Skeletal muscle satellite cell (primary cell): Measurements from ENCODE around the gene DUOXA2.

ENCODE experiments used
- H3K27me3 ChIP-seq: 2 replicates; pipeline ENCODE4 v1.7.0; 2013; ENCODE audit warnings: low read length; ENCODE audit not compliant: control insufficient read depth, insufficient read depth
- H3K36me3 ChIP-seq: 2 replicates; pipeline ENCODE4 v1.7.0; 2013; ENCODE audit warnings: mild to moderate bottlenecking, control low read depth, low read length; ENCODE audit not compliant: insufficient read depth
- H3K4me1 ChIP-seq: 2 replicates; pipeline ENCODE4 v1.7.0; 2013; ENCODE audit warnings: low read length; ENCODE audit not compliant: control insufficient read depth, insufficient read depth
- H3K4me2 ChIP-seq: 2 replicates; pipeline ENCODE4 v1.7.0; 2013; ENCODE audit warnings: mild to moderate bottlenecking, low read length
- H3K4me3 ChIP-seq: 2 replicates; pipeline ENCODE4 v1.7.0; 2013; ENCODE audit warnings: low read length
- H3K9ac ChIP-seq: 2 replicates; pipeline ENCODE4 v1.7.0; 2013; ENCODE audit warnings: mild to moderate bottlenecking, low read depth, low read length, moderate library complexity
- H3K9me3 ChIP-seq: replicated peaks from 2 replicates; pipeline ENCODE4 v1.7.0; 2013; ENCODE audit warnings: mild to moderate bottlenecking, control low read depth, low read length

DUOXA2 gene

DNA sequence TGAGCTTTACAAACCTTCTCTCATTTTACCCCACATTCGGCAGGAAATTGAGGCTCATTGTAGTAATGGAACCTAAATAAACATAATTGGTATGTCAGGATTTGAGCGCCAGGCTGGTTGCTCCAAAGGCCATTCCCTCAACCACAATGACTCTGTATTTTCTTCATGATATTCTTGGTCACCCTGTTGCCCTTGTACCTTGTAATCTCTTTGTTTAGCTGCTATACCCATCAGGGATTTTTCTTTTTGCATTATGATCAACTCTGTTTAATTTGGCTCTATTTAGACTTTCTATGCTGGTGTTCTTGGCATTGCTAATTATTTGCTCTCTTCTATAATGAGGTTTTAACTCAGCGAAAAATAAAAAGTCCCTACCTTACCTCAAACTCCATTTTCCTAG lies 30.0 kb upstream of the DUOXA2 start:
- no peaks in the 10 kb centered on the region for H3K36me3 ChIP-seq
- no peaks in the 10 kb centered on the region for H3K9me3 ChIP-seq
- H3K27me3 ChIP-seq: peaks cover 36% of the 10 kb centered on the region
- no peak overlapping the region for H3K9ac ChIP-seq
- H3K4me1 ChIP-seq: no peaks in the 10 kb centered on the region
- no peak overlapping the region for H3K4me3 ChIP-seq
- H3K4me2 ChIP-seq: no peak overlapping the region

DNA sequence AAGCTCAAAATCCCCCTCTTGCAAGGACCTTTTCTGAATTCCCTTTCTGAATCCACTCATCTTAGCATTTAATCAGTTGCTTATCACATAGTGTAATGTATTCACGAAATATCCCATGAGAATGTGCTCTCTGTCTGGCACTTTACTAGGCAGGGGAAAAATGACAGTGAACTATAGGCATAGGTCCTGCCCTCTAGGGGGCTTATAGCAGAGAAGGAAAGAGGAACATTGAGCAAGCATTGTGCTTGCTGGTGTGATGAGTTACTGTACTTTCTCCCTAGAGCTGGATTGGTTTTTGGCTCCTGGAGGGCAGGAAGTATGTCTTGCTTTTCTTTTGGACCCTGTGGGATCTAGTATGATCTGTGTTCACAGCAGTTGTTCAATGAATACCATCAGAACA lies 26.6 kb upstream of the DUOXA2 start:
- Histone ChIP-seq H3K4me3 (no peak overlapping the region), H3K27me3 (peaks cover 66% of the 10 kb centered on the region)

DNA sequence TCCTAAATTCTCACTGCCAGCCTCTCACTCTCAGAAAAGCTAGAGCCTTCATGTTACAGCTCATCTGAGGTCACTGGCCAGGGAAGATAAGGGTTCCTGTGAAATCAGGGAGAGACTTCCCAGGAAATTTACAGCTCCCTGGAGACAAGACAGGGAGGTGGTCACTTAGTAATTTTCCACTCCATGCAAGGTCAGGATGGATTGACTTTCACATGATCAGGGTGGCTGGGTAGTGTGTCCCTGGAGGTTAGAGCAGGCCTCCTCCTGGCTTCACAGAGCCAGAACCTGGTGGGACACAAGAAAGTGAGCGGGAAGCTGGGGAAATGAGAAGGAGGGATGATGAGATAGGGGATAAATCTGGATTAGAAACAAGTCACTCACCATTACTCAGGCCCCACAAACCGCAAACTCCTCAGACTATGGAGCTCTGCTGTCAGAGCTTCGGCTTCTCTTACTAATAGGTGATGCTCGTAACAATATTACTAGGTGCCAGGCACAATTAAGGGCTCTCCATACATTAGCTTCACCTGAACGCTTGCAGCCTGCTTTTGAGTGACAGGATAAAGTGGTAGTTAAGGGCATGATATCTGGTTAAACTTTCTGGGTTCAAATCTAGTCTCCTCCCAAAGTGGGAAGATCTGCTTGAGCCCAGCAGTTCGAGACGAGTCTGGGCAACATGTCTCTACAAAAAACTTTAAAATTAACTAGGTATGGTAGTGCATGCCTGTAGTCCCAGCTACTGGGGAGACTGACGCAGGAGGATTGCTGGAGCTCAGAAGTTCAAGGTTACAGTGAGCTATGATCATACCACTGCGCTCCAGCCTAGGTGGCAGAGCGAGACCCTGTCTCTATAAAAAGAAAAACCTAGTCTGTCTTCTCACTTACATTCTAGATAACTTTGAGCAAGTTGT lies 25.1 kb upstream of the DUOXA2 start:
- no peak overlapping the region for H3K9ac ChIP-seq
- no peaks in the 10 kb centered on the region for H3K36me3 ChIP-seq
- H3K27me3 ChIP-seq: peaks cover 70% of the 10 kb centered on the region
- no peaks in the 10 kb centered on the region for H3K9me3 ChIP-seq
- no peaks in the 10 kb centered on the region for H3K4me1 ChIP-seq
- no peak overlapping the region for H3K4me3 ChIP-seq
- H3K4me2 ChIP-seq: no peak overlapping the region

More for the DNA sequence above, 26.6 kb upstream of the DUOXA2 start:
- H3K9me3 ChIP-seq: no peaks in the 10 kb centered on the region
- H3K9ac ChIP-seq: no peak overlapping the region
- no peaks in the 10 kb centered on the region for H3K4me1 ChIP-seq
- no peak overlapping the region for H3K4me2 ChIP-seq
- H3K36me3 ChIP-seq: no peaks in the 10 kb centered on the region

DNA sequence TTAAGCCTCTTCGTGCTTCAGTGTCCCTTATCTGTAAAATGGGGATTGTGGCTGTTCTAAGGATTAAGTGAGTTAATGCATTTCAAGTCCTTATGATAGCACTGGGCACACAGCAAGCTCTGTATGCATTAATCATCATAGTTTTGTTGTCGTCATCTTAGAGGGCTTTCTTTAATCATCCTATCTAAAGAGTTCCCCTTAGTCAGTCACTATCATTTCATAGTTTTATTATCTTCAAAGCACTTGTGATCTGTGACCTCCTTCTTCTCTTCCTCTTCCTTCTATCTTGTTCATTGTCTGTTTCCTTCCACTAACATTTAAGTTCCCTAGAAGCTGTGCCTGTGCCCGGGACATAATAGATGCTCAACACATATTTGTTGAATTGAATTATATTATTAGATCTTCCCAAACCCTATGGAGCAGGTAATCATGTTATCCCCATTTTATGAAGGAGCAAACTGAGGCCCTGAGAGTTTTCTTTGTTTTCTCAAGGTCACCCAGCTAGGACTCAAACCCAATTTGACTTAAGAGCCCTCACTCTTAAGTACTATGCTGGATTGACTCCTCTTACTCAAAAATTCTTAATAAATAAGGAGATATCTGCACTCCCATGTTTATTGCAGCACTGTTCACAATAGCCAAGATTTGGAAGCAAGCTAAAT lies 24.3 kb upstream of the DUOXA2 start:
- peaks cover 64% of the 10 kb centered on the region for H3K27me3 ChIP-seq
- H3K9me3 ChIP-seq: no peaks in the 10 kb centered on the region
- no peak overlapping the region for H3K4me2 ChIP-seq
- H3K9ac ChIP-seq: no peak overlapping the region
- H3K4me1 ChIP-seq: no peaks in the 10 kb centered on the region
- H3K36me3 ChIP-seq: no peaks in the 10 kb centered on the region
- H3K4me3 ChIP-seq: no peak overlapping the region

DNA sequence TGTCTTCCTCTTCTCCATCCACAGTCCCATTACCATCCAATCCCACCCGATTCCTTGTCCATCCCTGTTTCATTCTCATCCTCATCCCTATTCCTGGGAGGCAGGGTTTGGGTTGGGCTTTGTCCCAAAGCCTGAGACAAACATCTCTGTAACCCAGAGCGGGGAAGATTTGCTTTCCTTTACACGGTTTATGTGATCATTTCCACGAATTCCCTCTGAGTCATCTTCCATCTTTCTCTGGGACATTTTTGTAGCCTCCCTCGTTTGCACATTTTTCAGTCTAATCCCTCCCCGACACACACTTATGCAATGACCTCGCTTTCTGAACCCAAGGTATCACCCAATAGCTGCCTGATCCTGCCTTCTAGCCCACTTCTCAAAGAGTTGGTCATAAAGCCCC lies 23.0 kb upstream of the DUOXA2 start:
- peaks cover 58% of the 10 kb centered on the region for H3K27me3 ChIP-seq
- no peak overlapping the region for H3K9ac ChIP-seq

DNA sequence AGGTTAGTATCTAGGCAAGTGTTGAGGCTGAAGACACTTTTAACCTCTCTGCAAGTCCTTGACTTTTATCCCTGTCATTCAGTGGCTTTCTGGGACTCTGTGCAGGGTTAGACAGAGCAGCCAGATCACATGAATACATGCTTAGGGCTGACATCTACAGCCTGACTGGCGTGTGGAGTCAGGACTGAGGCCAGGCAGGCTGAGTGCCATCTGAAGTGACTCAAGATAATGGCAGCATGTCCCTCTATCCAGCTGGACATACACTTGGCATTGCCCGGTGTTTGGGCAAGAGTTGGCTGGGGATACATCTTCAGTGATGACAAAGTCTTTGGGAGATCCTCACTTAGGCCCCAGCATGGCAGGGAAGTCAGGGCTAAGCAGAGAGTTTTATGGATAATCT lies 22.6 kb upstream of the DUOXA2 start:
- Histone ChIP-seq H3K9me3 (no peaks in the 10 kb centered on the region), H3K27me3 (peaks cover 58% of the 10 kb centered on the region), H3K4me2 (no peak overlapping the region), H3K9ac (no peak overlapping the region), H3K36me3 (no peaks in the 10 kb centered on the region), H3K4me1 (no peaks in the 10 kb centered on the region), H3K4me3 (no peak overlapping the region)

More for the DNA sequence above, 23.0 kb upstream of the DUOXA2 start:
- Histone ChIP-seq H3K36me3 (no peaks in the 10 kb centered on the region), H3K4me2 (no peak overlapping the region), H3K4me1 (no peaks in the 10 kb centered on the region), H3K4me3 (no peak overlapping the region), H3K9me3 (no peaks in the 10 kb centered on the region)

DNA sequence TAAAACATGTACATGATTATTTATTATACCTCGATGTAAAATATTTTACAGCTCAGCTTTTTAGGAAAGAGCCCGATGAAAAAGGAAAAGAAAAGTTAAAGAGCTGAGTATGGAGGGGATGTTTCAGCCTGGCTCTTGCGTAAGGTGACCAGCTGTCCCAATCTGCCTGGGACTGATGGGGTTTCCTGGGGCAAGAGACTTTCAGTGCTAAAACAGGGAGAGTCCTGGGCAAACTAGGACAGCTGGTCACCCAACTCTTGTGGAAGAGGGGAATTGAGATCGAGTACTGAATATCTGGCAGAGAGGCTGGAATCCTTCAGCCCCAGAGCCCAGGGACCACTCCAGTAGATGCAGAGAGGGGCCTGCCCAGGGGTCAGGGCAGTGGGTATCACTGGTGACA lies 21.1 kb upstream of the DUOXA2 start:
- H3K4me1 ChIP-seq: no peaks in the 10 kb centered on the region
- H3K4me2 ChIP-seq: no peak overlapping the region
- peaks cover 50% of the 10 kb centered on the region for H3K27me3 ChIP-seq
- no peak overlapping the region for H3K9ac ChIP-seq
- H3K36me3 ChIP-seq: no peaks in the 10 kb centered on the region
- H3K4me3 ChIP-seq: no peak overlapping the region
- H3K9me3 ChIP-seq: no peaks in the 10 kb centered on the region

DNA sequence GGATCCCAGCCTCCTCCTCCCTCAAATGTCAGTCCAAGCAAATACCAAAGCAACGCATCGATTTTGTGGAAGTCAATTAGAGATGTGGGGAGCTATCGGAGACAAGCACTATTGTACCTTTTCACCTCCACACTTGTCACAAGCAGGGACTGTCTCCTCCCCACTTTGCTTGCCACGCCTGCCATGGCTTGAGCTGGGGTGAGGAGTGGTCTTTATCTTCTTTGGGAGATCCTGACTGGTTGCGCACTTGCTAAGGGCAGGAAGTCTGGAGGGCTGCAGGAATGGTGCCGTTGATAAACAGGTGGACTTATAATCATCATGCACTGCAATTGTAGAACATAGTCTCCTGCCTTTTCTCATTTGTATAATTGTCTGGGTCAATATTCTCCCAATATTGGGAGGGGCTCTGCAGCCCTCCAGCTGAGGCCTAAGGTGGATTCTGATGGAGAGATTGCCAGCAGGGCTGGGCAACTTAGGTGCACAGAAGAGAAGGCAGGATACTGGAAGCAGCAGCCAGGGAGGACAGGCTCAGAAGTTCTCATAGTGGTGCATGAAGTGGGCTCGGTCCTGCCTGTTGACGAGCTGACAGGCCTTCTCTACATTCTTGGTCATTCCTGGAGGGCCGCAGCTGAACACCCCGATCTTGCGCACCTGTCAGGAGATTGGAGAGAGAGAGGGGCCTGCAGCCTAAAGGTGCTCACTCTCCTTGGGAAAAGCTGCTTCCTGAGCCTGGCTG lies 20.3 kb upstream of the DUOXA2 start:
- H3K9ac ChIP-seq: no peak overlapping the region
- H3K4me2 ChIP-seq: no peak overlapping the region
- no peaks in the 10 kb centered on the region for H3K4me1 ChIP-seq
- H3K9me3 ChIP-seq: no peaks in the 10 kb centered on the region
- H3K4me3 ChIP-seq: no peak overlapping the region
- peaks cover 53% of the 10 kb centered on the region for H3K27me3 ChIP-seq
- no peaks in the 10 kb centered on the region for H3K36me3 ChIP-seq

DNA sequence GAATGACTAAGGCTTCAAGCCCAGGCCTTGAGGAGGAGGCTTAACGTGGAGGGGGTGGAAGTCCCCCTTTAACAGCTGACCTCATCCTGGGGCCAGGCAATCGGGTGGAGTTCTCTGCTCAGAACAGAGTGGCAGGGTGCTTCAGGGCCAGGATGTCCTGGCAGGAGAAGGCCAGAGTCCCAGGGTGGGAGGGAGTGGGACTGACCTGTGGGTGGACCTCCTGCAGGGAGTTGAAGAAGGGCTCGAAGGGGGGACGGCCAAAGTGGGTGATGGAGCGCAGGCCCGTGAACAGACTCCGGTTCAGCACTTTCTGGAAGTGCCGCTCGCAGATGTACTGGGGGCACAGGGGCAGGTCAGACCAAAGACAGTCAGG lies 19.8 kb upstream of the DUOXA2 start:
- Histone ChIP-seq H3K36me3 (no peaks in the 10 kb centered on the region), H3K4me1 (no peaks in the 10 kb centered on the region), H3K9me3 (no peaks in the 10 kb centered on the region), H3K4me2 (no peak overlapping the region), H3K27me3 (peaks cover 47% of the 10 kb centered on the region), H3K9ac (no peak overlapping the region), H3K4me3 (no peak overlapping the region)

DNA sequence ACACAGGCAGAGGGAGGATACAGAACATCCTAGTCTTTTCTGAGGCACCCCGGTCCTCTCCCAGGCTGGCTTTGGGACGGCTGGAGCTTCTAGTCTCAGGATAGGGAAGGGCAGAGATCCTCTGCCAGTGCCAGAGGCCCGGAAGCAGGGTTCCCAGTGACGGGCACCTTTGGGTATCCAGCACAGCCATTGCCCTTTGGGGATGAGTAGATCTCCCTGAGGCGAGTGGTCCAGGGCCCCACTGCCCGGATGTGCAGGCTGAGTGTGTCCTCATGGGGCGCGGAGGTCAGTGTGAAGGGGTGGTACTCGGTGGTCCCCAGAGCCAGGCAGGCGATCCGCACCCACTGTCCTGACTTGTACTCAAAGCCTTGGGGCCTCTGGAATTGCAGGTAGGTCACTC lies 18.5 kb upstream of the DUOXA2 start:
- H3K4me2 ChIP-seq: no peak overlapping the region
- H3K9ac ChIP-seq: no peak overlapping the region
- no peaks in the 10 kb centered on the region for H3K9me3 ChIP-seq
- no peaks in the 10 kb centered on the region for H3K4me1 ChIP-seq
- no peak overlapping the region for H3K4me3 ChIP-seq
- H3K36me3 ChIP-seq: no peaks in the 10 kb centered on the region
- peaks cover 49% of the 10 kb centered on the region for H3K27me3 ChIP-seq

DNA sequence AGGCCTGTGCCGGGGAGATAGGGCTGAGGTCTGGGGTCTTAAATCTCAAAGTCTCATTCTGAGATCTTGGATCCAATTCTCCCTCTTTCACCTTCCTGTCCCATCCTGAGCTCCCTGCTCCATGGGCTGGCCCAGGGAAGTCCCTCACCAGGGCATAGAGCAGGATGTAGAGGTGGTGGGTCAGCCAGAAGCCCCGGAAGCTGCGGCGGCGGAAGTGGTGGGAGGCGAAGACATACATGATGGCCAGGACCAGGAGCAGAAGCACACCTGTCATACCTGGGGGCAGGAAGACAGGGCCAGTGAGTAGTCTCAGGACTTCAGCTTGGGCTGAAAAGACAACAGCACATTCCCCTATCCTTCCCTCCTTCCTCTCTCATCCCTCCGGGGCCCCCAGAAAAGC lies 16.7 kb upstream of the DUOXA2 start:
- Histone ChIP-seq H3K9ac (no peak overlapping the region), H3K4me1 (no peaks in the 10 kb centered on the region), H3K4me3 (no peak overlapping the region), H3K4me2 (no peak overlapping the region), H3K36me3 (no peaks in the 10 kb centered on the region), H3K9me3 (no peaks in the 10 kb centered on the region), H3K27me3 (peaks cover 43% of the 10 kb centered on the region)
